Measurements from ENCODE around the gene TSPY8. TPM values are rescaled to one million over a fixed set of nuclear protein-coding genes. Genes with fewer than 3 reads are reported as not detected.
"Not testable (repeated sequence)": the region's sequence is repeated elsewhere in the genome, so short reads cannot be mapped to it uniquely, and the experiment has no call there.

Gene TSPY8
- not detected in 2 replicates for total RNA-seq
- total RNA-seq (2013): not detected
- polyA plus RNA-seq: not detected in 2 replicates
- polyA minus RNA-seq: not detected in 2 replicates

- H4K20me1 ChIP-seq (ENCODE audit: control insufficient read depth, insufficient read depth, low read length, poor library complexity, severe bottlenecking); H3K27ac ChIP-seq (ENCODE audit: low read length in 2 of 2); H3K27me3 Mint-ChIP-seq; H3K36me3 ChIP-seq (replicated peaks in 1 of 2; ENCODE audit: control extremely low read depth in 1 of 2, control insufficient read depth in 1 of 2, extremely low read depth in 1 of 2, insufficient read depth in 2 of 2, low read length in 1 of 2); H3K4me1 Mint-ChIP-seq; H3K79me2 ChIP-seq (ENCODE audit: control insufficient read depth, insufficient read depth, low read length); H3K27ac Mint-ChIP-seq; H3K4me3 Mint-ChIP-seq; H3K4me3 ChIP-seq (ENCODE audit: control extremely low read depth in 1 of 5, extremely low read depth in 1 of 5, insufficient read depth in 1 of 5, low read depth in 2 of 5, low read length in 4 of 5); H3K9me3 ChIP-seq (ENCODE audit: control extremely low read depth in 1 of 3, control insufficient read depth in 2 of 3, insufficient read depth in 1 of 3, low read length in 2 of 3); H2AFZ ChIP-seq (ENCODE audit: insufficient read depth, low read depth, low read length, poor library complexity, severe bottlenecking); H3K4me1 ChIP-seq (ENCODE audit: control insufficient read depth in 2 of 2, insufficient read depth in 2 of 2, low read length in 2 of 2); CTCF ChIA-PET; ATAC-seq (ENCODE audit: low read depth); H3K9me3 Mint-ChIP-seq (ENCODE audit: insufficient read depth); H3K4me2 ChIP-seq (replicated peaks; ENCODE audit: low read depth, low read length, poor library complexity, severe bottlenecking); H3K9ac ChIP-seq (ENCODE audit: low read length); POLR2A ChIA-PET; intact Hi-C loops (cut with micrococcal nuclease); DNase-seq; H3K27me3 ChIP-seq (replicated peaks in 1 of 4; ENCODE audit: control extremely low read depth in 1 of 4, control insufficient read depth in 3 of 4, insufficient read depth in 4 of 4, low read length in 3 of 4): not testable (repeated sequence)
- WGBS (ENCODE audit: insufficient coverage): no CpG with 5 or more reads among the region's 25 CpGs
Measured at GRCh38 chrY:9357497-9357896, at the start of gene TSPY8. Gene TSPY8, plus strand, starts transcription at chrY:9357797. Its CDS starts 46 bp downstream, at chrY:9357843.

- Histone ChIP-seq H4K20me1 (ENCODE audit: control insufficient read depth, insufficient read depth, low read length, poor library complexity, severe bottlenecking) (no peaks in the 10 kb centered on the region), H3K4me3 (ENCODE audit: control extremely low read depth in 1 of 5, extremely low read depth in 1 of 5, insufficient read depth in 1 of 5, low read depth in 2 of 5, low read length in 4 of 5) (no peak overlapping the region), H3K36me3 (replicated peaks in 1 of 2; ENCODE audit: control extremely low read depth in 1 of 2, control insufficient read depth in 1 of 2, extremely low read depth in 1 of 2, insufficient read depth in 2 of 2, low read length in 1 of 2) (no peaks in the 10 kb centered on the region), H3K9me3 (ENCODE audit: control extremely low read depth in 1 of 3, control insufficient read depth in 2 of 3, insufficient read depth in 1 of 3, low read length in 2 of 3) (no peaks in the 10 kb centered on the region), H3K9ac (ENCODE audit: low read length) (no peak overlapping the region), H3K4me1 (ENCODE audit: control insufficient read depth in 2 of 2, insufficient read depth in 2 of 2, low read length in 2 of 2) (no peaks in the 10 kb centered on the region), H3K27me3 (replicated peaks in 1 of 4; ENCODE audit: control extremely low read depth in 1 of 4, control insufficient read depth in 3 of 4, insufficient read depth in 4 of 4, low read length in 3 of 4) (no peaks in the 10 kb centered on the region), H3K4me2 (replicated peaks; ENCODE audit: low read depth, low read length, poor library complexity, severe bottlenecking) (no peak overlapping the region), H2AFZ (ENCODE audit: insufficient read depth, low read depth, low read length, poor library complexity, severe bottlenecking) (no peak overlapping the region), H3K79me2 (ENCODE audit: control insufficient read depth, insufficient read depth, low read length) (no peaks in the 10 kb centered on the region), H3K27ac (ENCODE audit: low read length in 2 of 2) (no peak overlapping the region)
- DNase-seq: no peak
- CTCF ChIA-PET: no interaction called here
- TF ChIP-seq CTCF (IDR thresholded peaks at IDR 0.05): no peak
- TF ChIP-seq EZH2 (IDR thresholded peaks at IDR 0.05; ENCODE audit: borderline replicate concordance, insufficient read depth, low read depth, low read length, poor library complexity, severe bottlenecking): no peak
- Mint-ChIP-seq H3K27ac (no peak overlapping the region), H3K27me3 (no peaks in the 10 kb centered on the region), H3K9me3 (ENCODE audit: insufficient read depth) (no peaks in the 10 kb centered on the region), H3K4me1 (no peaks in the 10 kb centered on the region), H3K4me3 (no peak overlapping the region)
- no peak for ATAC-seq (ENCODE audit: low read depth)
- WGBS (ENCODE audit: insufficient coverage): no CpG with 5 or more reads among the region's 7 CpGs
- POLR2A ChIA-PET: no interaction called here
- intact Hi-C loops (cut with micrococcal nuclease): no loop called here
Measured at GRCh38 chrY:9320996-9321395, 36.6 kb upstream of the TSPY8 start.

- H3K79me2 ChIP-seq (ENCODE audit: control insufficient read depth, insufficient read depth, low read length); H3K9me3 Mint-ChIP-seq (ENCODE audit: insufficient read depth); H3K4me3 Mint-ChIP-seq; H3K4me1 Mint-ChIP-seq; H2AFZ ChIP-seq (ENCODE audit: insufficient read depth, low read depth, low read length, poor library complexity, severe bottlenecking); H3K9me3 ChIP-seq (ENCODE audit: control extremely low read depth in 1 of 3, control insufficient read depth in 2 of 3, insufficient read depth in 1 of 3, low read length in 2 of 3); H3K27ac ChIP-seq (ENCODE audit: low read length in 2 of 2); ATAC-seq (ENCODE audit: low read depth); H4K20me1 ChIP-seq (ENCODE audit: control insufficient read depth, insufficient read depth, low read length, poor library complexity, severe bottlenecking); intact Hi-C loops (cut with micrococcal nuclease); H3K27me3 Mint-ChIP-seq; H3K4me3 ChIP-seq (ENCODE audit: control extremely low read depth in 1 of 5, extremely low read depth in 1 of 5, insufficient read depth in 1 of 5, low read depth in 2 of 5, low read length in 4 of 5); H3K27ac Mint-ChIP-seq; CTCF ChIA-PET; H3K36me3 ChIP-seq (replicated peaks in 1 of 2; ENCODE audit: control extremely low read depth in 1 of 2, control insufficient read depth in 1 of 2, extremely low read depth in 1 of 2, insufficient read depth in 2 of 2, low read length in 1 of 2); H3K27me3 ChIP-seq (replicated peaks in 1 of 4; ENCODE audit: control extremely low read depth in 1 of 4, control insufficient read depth in 3 of 4, insufficient read depth in 4 of 4, low read length in 3 of 4); H3K4me2 ChIP-seq (replicated peaks; ENCODE audit: low read depth, low read length, poor library complexity, severe bottlenecking); H3K4me1 ChIP-seq (ENCODE audit: control insufficient read depth in 2 of 2, insufficient read depth in 2 of 2, low read length in 2 of 2); POLR2A ChIA-PET; DNase-seq; H3K9ac ChIP-seq (ENCODE audit: low read length): not testable (repeated sequence)
- WGBS (ENCODE audit: insufficient coverage): no CpG with 5 or more reads among the region's 26 CpGs
Measured at GRCh38 chrY:9337164-9337563, 20.4 kb upstream of the TSPY8 start, which contains the start of gene TSPY4. Gene TSPY4, plus strand, starts transcription at chrY:9337464. Its CDS starts 46 bp downstream, at chrY:9337510.
